ENCODE results near the gene CD2AP. TPM values are rescaled to one million over a fixed set of nuclear protein-coding genes. Genes with fewer than 3 reads are reported as not detected.

The CD2AP gene
- total and polyA plus RNA-seq, 4 donors = 5.7 to 22.4 (median 11.5) TPM

GRCh38 chr6:47545223-47545622 is 67.6 kb downstream of the CD2AP start:
- H3K36me3 ChIP-seq (ENCODE audit: control insufficient read depth in 4 of 4, insufficient read depth in 3 of 4, low read depth in 1 of 4, low read length in 3 of 4) = peaks cover 4 to 13% (median 10%) of the 10 kb centered on the region in 4 donors
- H3K9ac ChIP-seq (ENCODE audit: low read depth in 1 of 2, low read length in 2 of 2) = no peak overlapping the region
- WGBS = 97% methylated on average over 6 of the region's 6 CpGs
- no peaks in the 10 kb centered on the region for H3K4me1 ChIP-seq (ENCODE audit: control insufficient read depth in 4 of 4, insufficient read depth in 4 of 4, low read length in 3 of 4)
- no peak for DNase-seq (ENCODE audit: low spot score)
- H3K4me3 ChIP-seq (ENCODE audit: low read depth in 1 of 3, low read length in 3 of 3) = no peak overlapping the region
- no peak for TF ChIP-seq NR2F2 (IDR thresholded peaks at IDR 0.05)
- no peak for TF ChIP-seq CTCF (IDR thresholded peaks at IDR 0.05; ENCODE audit: low read depth, low read length, missing input control)
- TF ChIP-seq YY1 (IDR thresholded peaks at IDR 0.05) = no peak
- no peak for TF ChIP-seq FOXA2 (IDR thresholded peaks at IDR 0.05)
- no peak for TF ChIP-seq RAD21 (IDR thresholded peaks at IDR 0.05)
- no peak for TF ChIP-seq TAF1 (conservative IDR thresholded peaks at IDR 0.05)
- no peak for TF ChIP-seq SP1 (IDR thresholded peaks at IDR 0.05)
- TF ChIP-seq MAX (IDR thresholded peaks at IDR 0.05) = no peak
- no peak for TF ChIP-seq ATF3 (IDR thresholded peaks at IDR 0.05)
- TF ChIP-seq RXRA (IDR thresholded peaks at IDR 0.05) = no peak
- TF ChIP-seq HNF4G (IDR thresholded peaks at IDR 0.05) = no peak
- no peak for TF ChIP-seq JUND (IDR thresholded peaks at IDR 0.05)
- TF ChIP-seq GABPA (IDR thresholded peaks at IDR 0.05 in 1 of 2, conservative IDR thresholded peaks at IDR 0.05 in 1 of 2) = no peak
- no peak for TF ChIP-seq FOXA1 (IDR thresholded peaks at IDR 0.05)
- no peak for TF ChIP-seq REST (IDR thresholded peaks at IDR 0.05)
- no peak for TF ChIP-seq HNF4A (conservative IDR thresholded peaks at IDR 0.05)
- no peak for TF ChIP-seq ZBTB33 (IDR thresholded peaks at IDR 0.05)
- no peak for TF ChIP-seq EGR1 (IDR thresholded peaks at IDR 0.05; ENCODE audit: low read depth in 2 of 2)
- no peaks in the 10 kb centered on the region for H3K9me3 ChIP-seq (ENCODE audit: control insufficient read depth in 4 of 4, low read length in 3 of 4)
- no peak overlapping the region for H3K27ac ChIP-seq (ENCODE audit: low read depth in 1 of 2, low read length in 2 of 2)
- no peaks in the 10 kb centered on the region for H3K27me3 ChIP-seq (ENCODE audit: control insufficient read depth in 4 of 4, insufficient read depth in 4 of 4, low read length in 3 of 4)

Data from liver (tissue), 9 donors.